NT2/D1 (cell line): ENCODE data around the gene TMEM255B.
A peak's percentile ranks its signal among the peaks of the same experiment; 100 is the strongest.
"Not testable (repeated sequence)": the region's sequence is repeated elsewhere in the genome, so short reads cannot be mapped to it uniquely, and the experiment has no call there.

Experiments
- DNase-seq: peaks from one replicate; pipeline ENCODE4 v3.0.0-alpha.2; 2011; ENCODE audit warnings: low read depth, low spot score
- H3K27me3 ChIP-seq: 2 replicates; pipeline ENCODE4 v1.6.0; 2011; ENCODE audit warnings: mild to moderate bottlenecking; ENCODE audit not compliant: insufficient read length, insufficient read depth
- H3K36me3 ChIP-seq: 2 replicates; pipeline ENCODE4 v1.6.1; 2011; ENCODE audit warnings: mild to moderate bottlenecking, low read length, mixed read lengths; ENCODE audit not compliant: insufficient read depth, insufficient read length
- H3K4me1 ChIP-seq: 2 replicates; pipeline ENCODE4 v1.5.1; 2011; ENCODE audit not compliant: insufficient read depth, insufficient read length
- H3K4me3 ChIP-seq: 2 replicates; pipeline ENCODE4 v1.5.1; 2011; ENCODE audit warnings: low read depth; ENCODE audit not compliant: insufficient read length
- H3K9ac ChIP-seq: 2 replicates; pipeline ENCODE4 v1.6.0; 2011; ENCODE audit warnings: low read depth; ENCODE audit not compliant: insufficient read length
- H3K9me3 ChIP-seq: 2 replicates; pipeline ENCODE4 v1.5.1; 2011; ENCODE audit warnings: mild to moderate bottlenecking, low read length; ENCODE audit not compliant: insufficient read depth
- SUZ12 ChIP-seq: IDR thresholded peaks from 2 replicates; pipeline ENCODE4 v1.6.1; 2011; ENCODE audit not compliant: insufficient read length, insufficient read depth; ENCODE audit errors: extremely low read depth
- YY1 ChIP-seq: IDR thresholded peaks from 2 replicates; pipeline ENCODE4 v1.6.1; 2011; ENCODE audit not compliant: insufficient read length, insufficient read depth
- ZNF274 ChIP-seq: IDR thresholded peaks from 2 replicates; pipeline ENCODE4 v1.6.1; 2011; ENCODE audit warnings: mild to moderate bottlenecking, low read depth, low read length

Gene TMEM255B

DNA sequence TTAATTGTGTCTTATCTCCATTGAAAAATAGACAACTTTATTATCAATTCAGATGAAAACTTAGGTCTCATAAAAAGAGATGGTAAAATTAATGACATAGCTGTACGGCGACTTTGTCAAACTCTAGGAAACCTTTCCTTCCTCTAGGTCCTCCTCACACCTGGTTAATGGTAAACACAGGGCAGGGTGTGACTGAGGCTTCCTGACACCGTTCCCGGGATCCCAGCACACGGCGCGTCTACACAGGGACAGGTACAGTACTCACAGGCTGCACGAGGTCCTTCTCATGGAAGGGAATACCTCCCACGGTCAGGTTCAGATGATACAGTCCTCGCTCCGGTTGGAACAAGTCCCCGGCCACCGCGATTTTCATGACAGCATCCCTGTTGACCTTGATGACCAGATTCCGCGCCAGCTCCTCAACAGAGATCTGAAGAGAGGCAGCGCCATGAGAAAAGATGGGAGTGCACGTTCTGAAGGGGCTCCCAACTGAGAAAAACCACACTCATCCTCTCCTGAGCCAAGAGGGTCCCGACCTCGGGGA lies 69.3 kb downstream of the TMEM255B start:
- TF ChIP-seq ZNF274 = no peak
- no peak for TF ChIP-seq SUZ12
- TF ChIP-seq YY1 = no peak
- H3K4me1 ChIP-seq = peaks cover 5% of the 10 kb centered on the region

DNA sequence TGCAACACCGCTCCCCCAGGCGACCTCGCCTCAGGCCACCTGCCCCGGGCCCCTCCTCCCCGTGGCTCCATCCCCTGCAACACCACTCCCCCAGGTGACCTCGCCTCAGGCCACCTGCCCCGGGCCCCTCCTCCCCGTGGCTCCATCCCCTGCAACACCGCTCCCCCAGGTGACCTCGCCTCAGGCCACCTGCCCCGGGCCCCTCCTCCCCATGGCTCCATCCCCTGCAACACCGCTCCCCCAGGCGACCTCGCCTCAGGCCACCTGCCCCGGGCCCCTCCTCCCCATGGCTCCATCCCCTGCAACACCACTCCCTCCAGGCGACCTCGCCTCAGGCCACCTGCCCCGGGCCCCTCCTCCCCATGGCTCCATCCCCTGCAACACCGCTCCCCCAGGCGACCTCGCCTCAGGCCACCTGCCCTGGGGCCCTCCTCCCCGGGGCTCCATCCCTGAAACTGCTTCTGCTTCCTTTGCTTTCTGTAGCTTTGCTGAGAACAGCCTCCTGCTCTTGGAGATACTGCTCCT lies 71.5 kb downstream of the TMEM255B start:
- H3K4me1 ChIP-seq = peaks cover 13% of the 10 kb centered on the region
- DNase-seq, H3K4me3 ChIP-seq, H3K27me3 ChIP-seq, H3K9me3 ChIP-seq, H3K9ac ChIP-seq: not testable (repeated sequence)
- H3K36me3 ChIP-seq = peaks cover 78% of the 10 kb centered on the region

More for the DNA sequence above, 69.3 kb downstream of the TMEM255B start:
- DNase-seq = no peak
- no peak overlapping the region for H3K4me3 ChIP-seq
- no peak overlapping the region for H3K9ac ChIP-seq
- H3K9me3 ChIP-seq = no peaks in the 10 kb centered on the region
- no peaks in the 10 kb centered on the region for H3K27me3 ChIP-seq
- H3K36me3 ChIP-seq = peaks cover 71% of the 10 kb centered on the region

DNA sequence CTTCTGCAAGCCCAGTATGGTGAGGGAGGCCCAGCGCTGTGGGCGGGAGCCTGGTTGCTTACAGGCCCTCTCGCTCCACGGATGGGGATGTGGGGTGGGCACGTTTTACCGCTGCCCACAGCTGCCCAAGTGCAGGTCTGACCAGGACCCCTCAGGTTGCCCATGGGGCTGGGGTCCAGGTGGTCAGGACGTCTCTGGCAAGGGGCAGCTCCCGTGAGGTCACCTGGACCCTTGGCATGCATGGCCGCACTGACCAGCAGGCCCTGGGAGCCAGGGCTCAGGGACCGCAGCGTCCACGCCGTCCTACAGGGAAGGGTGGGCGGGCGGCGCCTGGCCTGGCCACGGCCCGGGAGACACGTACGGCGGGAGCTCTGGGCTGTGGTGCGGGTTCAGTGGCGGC lies 72.0 kb downstream of the TMEM255B start:
- Histone ChIP-seq H3K4me3 (no peak overlapping the region), H3K4me1 (peaks cover 16% of the 10 kb centered on the region), H3K9me3 (no peaks in the 10 kb centered on the region), H3K27me3 (no peaks in the 10 kb centered on the region), H3K36me3 (peaks cover 73% of the 10 kb centered on the region), H3K9ac (peak overlapping the region; percentile 64)
- no peak for DNase-seq
- TF ChIP-seq ZNF274 (no peak), SUZ12 (no peak), YY1 (no peak)

DNA sequence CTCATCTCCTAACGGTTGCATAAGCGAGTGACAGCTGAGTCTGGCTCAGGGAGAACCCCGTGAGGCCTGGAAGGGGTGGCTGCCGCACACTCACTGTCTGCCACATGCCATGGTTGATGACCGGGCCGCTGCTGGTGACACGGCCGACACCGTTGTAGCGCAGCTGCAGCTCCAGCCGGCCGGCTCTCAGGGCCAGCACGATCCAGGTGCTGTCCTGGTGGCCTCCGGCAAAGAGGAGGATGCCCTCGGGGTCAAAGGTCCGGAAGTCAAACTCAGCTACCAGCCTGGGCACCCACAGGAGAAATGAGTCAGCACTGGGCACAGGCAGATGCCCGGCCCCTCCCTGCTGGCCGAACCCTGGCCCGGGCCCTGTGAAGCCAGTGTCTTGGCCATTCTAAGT lies 73.2 kb downstream of the TMEM255B start:
- TF ChIP-seq SUZ12 (no peak), ZNF274 (no peak), YY1 (no peak)
- Histone ChIP-seq H3K4me3 (no peak overlapping the region), H3K4me1 (peaks cover 20% of the 10 kb centered on the region), H3K9ac (no peak overlapping the region), H3K27me3 (no peaks in the 10 kb centered on the region), H3K36me3 (peaks cover 70% of the 10 kb centered on the region), H3K9me3 (no peaks in the 10 kb centered on the region)
- no peak for DNase-seq

DNA sequence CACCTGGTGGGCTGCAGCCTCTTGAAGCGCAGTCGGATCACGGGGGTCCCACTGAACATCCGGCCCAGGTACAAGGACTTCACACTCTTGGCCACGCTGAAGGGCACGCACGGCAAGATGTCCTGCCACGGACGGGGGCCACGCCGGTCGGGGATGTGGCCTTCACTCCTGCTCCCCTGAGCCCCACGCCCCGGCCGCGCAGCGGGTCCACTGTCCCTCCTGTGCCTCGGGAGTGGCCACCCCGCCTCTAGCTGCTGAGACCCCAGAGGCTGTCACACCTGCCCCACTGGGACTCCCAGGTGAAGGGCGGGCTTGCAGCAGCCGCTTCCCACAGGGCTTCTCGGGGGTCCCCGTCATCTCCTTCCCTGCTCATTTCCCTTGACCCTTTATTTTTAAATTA lies 73.6 kb downstream of the TMEM255B start:
- TF ChIP-seq ZNF274 (no peak), YY1 (no peak), SUZ12 (no peak)
- no peak overlapping the region for H3K9ac ChIP-seq
- H3K27me3 ChIP-seq = no peaks in the 10 kb centered on the region
- H3K9me3 ChIP-seq = no peaks in the 10 kb centered on the region
- no peak for DNase-seq
- H3K36me3 ChIP-seq = peaks cover 67% of the 10 kb centered on the region
- no peak overlapping the region for H3K4me3 ChIP-seq
- H3K4me1 ChIP-seq = peaks cover 24% of the 10 kb centered on the region

DNA sequence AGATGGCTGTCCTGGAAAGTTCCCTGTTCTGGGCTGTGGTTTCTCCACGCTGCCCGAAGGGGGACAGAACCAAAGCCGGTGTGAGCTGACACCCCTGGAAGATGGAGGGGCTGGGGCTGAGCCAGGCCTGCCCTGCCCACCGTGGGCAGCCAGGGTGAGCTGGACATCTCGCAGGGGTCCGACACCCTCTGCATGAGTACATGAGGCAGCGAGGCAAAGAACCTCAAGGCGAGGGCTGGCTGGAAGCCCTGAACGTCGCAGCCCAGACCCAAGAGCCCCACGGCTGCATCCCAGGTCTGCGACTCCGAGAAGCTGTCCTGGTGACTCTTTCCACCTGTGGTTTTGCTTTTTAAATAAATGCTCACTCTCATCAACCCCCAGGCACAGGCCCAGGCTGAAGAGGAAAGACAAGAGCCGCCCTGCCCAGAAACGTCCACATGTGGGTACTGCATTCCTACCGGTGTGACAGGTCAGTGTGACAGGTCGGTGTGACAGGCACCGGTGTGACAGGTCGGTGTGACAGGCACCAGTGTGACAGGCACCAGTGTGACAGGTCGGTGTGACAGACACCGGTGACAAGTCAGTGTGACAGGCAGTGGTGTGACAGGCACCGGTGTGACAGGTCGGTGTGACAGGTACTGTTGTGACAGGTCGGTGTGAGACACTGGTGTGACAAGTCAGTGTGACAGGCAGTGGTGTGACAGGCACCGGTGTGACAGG lies 74.2 kb downstream of the TMEM255B start:
- no peak overlapping the region for H3K9ac ChIP-seq
- H3K4me3 ChIP-seq = no peak overlapping the region
- TF ChIP-seq ZNF274 = no peak
- no peak for TF ChIP-seq YY1
- no peak for TF ChIP-seq SUZ12
- no peaks in the 10 kb centered on the region for H3K9me3 ChIP-seq
- H3K27me3 ChIP-seq = no peaks in the 10 kb centered on the region
- peaks cover 30% of the 10 kb centered on the region for H3K4me1 ChIP-seq
- no peak for DNase-seq
- peaks cover 63% of the 10 kb centered on the region for H3K36me3 ChIP-seq

DNA sequence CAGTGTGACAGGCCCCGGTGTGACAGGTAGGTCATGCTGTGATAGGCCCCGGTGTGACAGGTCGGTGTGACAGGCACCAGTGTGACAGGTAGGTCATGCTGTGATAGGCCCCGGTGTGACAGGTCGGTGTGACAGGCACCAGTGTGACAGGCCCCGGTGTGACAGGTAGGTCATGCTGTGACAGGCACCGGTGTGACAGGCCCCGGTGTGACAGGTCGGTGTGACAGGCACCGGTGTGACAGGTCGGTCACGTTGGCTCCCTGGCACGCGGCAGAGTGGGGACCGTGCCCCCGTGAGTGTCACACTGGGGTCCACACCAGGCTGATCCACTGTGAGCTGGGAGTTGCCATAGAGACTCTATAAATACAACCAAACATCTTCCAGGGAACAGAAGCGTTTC lies 75.0 kb downstream of the TMEM255B start:
- H3K4me1 ChIP-seq = peaks cover 36% of the 10 kb centered on the region
- not testable (repeated sequence) for H3K9ac ChIP-seq, H3K4me3 ChIP-seq, DNase-seq, H3K9me3 ChIP-seq, H3K27me3 ChIP-seq
- H3K36me3 ChIP-seq = peaks cover 61% of the 10 kb centered on the region

DNA sequence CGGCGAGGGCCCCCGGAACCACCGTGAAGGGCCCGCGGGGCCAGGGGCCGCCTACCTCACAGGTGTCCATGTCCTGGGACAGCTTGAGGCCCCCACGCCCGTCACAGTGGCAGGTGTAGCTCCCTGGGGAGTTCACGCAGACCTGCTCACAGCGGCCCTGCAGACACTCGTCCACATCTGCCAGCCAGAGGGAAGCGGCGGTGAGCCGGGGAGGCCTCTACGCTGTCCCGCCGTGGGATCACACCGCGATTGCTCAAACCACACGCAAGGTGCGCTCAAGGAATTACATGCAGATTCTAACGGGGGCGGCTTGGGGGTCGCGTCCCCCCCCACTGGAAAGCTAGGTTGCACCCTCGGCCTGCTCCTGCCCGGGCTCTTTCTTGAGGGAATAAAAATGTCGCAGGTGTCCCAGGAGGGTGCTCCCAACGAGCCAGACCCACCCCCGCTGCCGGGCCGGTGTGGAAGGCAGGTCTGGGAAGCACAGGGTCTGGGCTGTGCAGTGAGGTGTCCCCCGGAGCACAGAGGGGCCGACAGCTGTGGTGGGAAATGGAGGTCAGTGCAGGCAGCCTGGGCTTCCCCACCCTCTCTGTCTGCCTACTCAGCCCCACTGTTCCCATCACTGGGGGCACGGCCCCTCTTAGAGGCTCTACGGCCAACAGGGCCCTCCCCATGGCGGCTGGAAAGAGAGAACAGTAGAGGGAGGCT lies 75.6 kb downstream of the TMEM255B start:
- DNase-seq = no peak
- peak overlapping the region; percentile 54 for H3K9ac ChIP-seq
- H3K4me3 ChIP-seq = no peak overlapping the region
- no peak for TF ChIP-seq YY1
- TF ChIP-seq ZNF274 = no peak
- TF ChIP-seq SUZ12 = no peak
- H3K36me3 ChIP-seq = peaks cover 61% of the 10 kb centered on the region
- H3K9me3 ChIP-seq = no peaks in the 10 kb centered on the region
- H3K27me3 ChIP-seq = no peaks in the 10 kb centered on the region
- H3K4me1 ChIP-seq = peaks cover 39% of the 10 kb centered on the region
